GM19035 (cell line): ENCODE data around the gene ANO2.

Experiments used
- ATAC-seq: cut with Tn5 transposase; IDR thresholded peaks from one replicate; pipeline ENCODE4 v1.9.1; 2021; ENCODE audit not compliant: unreplicated experiment

Gene ANO2

DNA sequence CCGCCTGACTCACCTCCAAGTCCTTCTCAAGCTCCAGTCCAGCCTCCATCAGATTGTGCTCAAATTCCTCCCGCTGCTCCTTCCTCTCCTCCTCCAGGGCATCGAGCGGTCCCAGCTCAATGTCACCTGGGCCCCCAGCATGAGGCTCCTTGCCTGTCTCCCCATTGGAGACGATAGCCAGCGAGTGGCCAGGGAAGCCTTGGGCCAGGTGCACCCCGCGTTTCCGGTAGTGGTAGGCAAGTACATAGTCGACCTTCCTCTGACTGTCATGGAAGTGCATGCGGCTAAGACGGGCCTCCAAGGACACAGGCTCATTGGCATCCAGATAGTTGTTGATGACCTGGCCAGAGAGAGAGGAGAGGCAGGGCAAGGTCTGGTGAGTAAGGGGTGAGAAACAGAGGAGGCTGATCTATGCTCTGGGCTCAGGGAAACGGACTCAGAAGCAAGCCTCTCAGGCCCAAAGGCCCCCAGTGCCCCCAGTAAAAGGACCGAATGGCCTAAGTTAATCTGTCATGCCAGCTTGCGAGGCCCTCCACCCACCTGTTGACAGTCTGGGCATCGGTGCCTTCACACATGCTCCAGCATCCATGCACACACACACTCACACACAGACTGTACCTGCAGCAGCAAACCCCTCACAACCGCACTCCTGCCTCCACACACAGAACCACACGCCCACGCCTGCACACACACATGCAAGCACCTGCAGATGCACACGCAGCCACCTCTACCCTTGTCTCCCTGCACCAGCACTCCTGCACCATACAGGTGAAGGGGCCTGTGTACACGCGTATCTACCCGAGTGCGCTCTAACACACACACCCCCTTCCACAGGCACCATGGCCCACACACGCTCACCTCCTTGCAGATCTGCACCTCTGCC, 23.8 kb downstream of the ANO2 start:
- no peak for ATAC-seq

DNA sequence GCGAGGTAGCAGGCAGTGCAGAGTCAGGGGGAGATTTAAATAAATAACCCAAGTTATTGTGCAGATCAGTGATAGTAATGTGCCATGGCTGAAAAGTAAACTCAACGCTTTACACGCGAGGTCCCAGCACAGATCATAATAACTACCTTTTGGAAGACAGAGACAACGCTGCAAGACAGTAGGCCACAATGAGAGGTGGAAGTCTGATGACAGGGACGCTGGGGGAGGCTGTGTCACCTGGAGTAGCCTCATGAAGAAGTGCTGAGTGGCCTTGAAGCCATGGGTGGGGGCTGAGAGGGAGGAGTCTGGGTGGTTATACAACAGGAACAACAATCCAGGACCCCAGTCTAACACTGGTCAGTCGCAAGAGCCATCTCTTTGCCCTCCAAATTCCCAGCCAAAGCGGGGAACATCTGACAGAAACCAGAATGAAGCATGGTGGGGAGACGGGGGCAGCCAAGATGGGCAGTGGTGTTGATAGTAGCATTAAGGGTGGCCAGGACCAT, 28.2 kb downstream of the ANO2 start:
- ATAC-seq = no peak

DNA sequence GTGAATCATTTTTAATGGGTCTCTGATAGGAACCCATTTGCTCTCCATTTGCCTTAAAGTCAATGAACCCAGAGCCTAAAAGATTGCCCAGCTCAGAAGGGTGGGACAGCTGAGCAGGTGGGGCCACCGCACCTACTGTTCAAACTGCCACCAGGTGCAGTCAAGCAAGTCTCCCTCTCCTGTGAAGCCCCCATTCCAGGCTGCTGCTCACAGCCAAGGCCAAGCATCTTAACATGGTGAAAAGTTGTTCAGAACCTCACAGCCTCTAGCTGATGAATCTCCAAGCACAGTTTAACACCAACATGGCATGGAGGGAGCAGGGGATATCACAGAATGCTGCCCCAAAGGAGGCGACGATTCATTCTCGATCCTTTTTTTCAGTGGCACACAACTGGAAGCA, 29.5 kb downstream of the ANO2 start:
- no peak for ATAC-seq

DNA sequence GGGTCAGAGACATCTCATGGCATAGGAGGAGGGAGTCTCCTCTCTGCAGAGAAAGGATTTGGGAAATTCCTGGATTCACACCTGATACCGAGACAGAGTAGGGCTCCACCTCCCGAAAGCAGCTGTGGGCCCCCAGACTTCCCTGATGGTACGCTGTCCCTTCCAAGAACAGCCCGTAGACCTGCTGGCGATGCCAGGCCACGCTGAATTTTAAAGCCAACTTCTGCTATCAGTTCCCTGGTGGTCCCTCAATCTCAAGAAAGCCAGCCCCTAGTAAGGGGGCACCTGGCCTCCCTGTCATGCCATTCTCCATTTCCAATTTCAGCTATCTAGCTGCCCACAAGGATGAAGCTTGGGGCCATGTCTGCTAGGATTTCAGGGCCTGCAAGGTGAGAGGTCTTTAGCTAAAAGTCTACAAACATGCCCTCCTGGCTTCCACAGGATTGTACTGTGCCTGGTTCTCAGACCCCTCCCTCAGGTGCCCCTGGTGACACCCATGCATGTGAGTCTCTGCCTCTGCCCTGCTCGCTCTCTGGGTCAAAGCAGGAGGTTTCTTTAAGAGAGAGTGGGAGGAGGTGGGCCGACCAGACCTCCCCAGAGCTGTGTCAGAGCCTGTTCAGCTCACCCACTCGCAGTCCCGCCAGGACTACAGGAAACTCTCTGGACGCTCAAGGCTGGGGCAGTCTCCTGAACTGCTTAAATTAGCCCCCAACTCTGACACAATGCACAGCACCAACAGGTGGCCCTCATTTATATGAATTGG, 30.5 kb downstream of the ANO2 start:
- no peak for ATAC-seq

- ATAC-seq = no peak
Measured at GRCh38 chr12:5913387-5913786, 31.7 kb downstream of the ANO2 start.

DNA sequence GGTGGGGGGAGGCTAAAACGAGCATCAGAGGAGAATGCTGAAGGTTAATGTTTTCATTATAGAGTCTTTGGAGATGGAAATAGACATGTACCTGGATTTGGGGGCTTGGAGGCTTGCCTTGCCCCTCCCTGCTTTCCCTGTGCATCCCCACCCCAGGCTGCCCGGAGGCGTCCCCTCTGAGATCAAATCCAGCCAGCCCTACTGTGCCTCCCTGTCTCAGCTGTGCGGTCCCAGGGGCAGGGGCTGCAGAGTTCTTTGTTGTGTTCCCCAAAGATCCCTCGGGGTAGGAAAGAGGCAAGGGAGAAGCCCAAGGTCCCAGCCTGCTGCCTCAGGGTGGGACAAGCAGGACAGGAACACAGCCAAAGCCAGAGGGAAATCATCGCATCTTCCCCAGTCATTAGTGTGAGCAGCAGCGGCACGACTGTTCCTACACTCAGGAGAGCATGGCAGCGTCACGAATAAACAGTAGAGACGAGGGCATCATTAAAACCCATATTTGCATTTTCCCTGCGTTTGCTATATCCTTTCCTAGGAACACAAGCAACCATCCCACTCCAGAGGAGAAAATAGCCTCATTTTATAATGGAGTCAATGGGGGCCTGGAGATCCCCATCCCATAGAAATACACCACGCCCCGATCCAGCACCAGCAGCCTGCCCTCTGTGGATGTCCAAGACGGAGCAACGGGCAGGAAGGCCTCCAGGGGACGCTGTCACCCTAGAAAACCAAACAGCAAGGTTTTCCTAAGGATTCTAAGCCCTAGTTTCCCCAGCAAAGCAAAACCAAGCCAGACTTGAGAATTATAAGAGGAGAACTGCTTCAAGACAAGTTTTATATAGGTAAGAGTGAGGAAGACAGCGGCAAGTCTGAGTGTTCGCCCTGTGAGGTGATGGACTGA, 32.4 kb downstream of the ANO2 start:
- no peak for ATAC-seq

- no peak for ATAC-seq
Measured at GRCh38 chr12:5912011-5912410, 33.0 kb downstream of the ANO2 start.

- ATAC-seq = no peak
Measured at GRCh38 chr12:5910790-5911548, 34.1 kb downstream of the ANO2 start.

GRCh38 chr12:5909560-5909959, 35.5 kb downstream of the ANO2 start:
- ATAC-seq = no peak

DNA sequence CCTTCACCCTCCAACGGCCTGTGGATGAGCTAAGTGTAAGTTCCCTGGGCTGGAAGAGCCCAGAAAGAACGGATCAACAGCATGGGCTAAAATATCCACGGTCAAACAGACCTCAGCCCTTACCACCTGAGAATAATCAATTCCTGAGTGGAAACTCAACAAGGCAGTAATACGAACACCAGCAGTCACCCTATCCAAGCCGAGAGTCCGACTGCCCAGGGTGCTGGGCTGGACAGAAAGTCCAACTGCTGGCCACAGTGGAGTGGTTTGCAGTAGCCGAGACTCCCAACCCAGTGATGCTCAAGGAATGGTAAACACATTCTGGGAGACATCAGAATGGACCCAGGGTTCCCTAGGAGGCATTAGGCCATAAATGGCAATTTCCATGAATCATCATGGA, 36.8 kb downstream of the ANO2 start:
- no peak for ATAC-seq

DNA sequence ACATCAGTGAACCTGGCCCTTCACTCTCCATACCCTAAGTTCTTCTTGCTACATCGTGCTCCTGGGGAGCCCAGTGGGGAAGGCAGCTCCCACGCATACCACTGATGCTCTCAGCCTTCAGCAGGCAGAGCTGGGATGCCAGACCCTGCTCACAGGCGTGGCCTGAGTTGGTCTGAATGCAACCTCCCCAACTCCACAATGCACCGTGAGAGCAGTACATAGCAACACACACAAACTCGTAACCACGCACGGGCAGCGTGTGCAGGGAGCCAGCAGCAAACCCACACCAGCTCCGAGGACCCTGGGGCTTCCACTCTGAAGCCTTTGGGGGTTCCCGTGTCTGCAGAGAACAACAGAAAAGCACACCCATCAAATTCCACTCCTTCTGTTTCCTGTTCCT, 37.3 kb downstream of the ANO2 start:
- no peak for ATAC-seq

DNA sequence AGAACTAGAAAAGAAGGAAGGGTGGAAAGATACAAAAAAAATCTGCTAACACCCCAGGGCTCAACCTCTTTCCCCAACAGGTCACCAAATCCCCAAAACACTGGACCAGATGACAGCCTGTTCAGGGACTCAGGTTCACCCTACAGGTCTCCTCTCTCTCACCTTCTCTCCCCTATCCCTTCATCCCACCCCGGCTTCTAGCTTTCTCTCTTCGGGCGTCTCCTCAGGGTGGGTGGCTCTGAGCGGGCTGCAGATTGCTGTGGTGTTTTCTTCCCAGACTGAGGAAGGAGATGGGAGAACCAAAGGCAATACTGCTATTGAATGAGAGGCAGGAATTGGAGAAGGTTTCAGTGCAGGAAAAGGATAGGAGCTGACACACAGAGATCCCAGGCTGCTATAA, 39.3 kb downstream of the ANO2 start:
- ATAC-seq = no peak

- ATAC-seq = no peak
Measured at GRCh38 chr12:5904969-5905368, 40.1 kb downstream of the ANO2 start.

DNA sequence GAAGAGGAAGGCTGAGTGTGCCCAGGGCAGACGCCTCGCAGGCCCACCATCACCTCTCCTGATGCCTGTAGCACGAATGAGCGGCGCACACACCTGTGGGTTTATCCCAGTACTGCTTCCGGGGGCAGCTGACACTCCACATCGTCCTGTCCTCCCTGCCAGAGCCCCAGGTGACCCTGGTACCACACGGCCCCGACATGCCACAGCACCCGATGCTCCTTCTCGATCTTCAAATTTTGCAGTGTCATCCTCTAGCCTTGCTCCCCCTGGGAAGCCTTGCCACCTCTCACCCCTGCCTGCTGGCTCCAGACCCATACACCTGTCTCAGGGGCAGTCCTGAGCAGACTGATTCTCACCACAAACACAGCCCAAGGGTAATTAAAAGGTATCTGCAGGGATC, 40.6 kb downstream of the ANO2 start:
- no peak for ATAC-seq

GRCh38 chr12:5902736-5903135, 42.3 kb downstream of the ANO2 start:
- ATAC-seq = no peak

- ATAC-seq = no peak
Measured at GRCh38 chr12:5901416-5901815, 43.6 kb downstream of the ANO2 start.

GRCh38 chr12:5900533-5901205, 44.4 kb downstream of the ANO2 start:
- ATAC-seq = no peak

DNA sequence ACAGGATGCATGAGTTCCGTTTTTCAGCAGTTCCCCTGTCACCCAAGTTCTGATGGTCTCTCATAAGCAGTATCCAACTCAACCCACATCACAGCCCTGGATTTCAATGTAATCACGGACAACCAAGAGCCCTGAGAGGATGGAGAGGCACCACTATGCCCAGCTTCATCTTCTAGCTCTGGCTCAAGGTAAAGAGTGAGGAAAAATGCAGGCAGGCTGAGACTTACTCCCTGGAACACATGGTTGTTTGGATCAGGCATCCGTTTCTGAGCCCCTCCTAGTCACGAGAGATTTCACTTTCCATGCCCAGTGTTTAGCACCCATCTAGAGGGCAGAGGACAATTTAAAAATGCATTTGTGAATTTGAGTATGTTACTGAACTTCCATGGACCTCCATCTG, 45.0 kb downstream of the ANO2 start:
- no peak for ATAC-seq

DNA sequence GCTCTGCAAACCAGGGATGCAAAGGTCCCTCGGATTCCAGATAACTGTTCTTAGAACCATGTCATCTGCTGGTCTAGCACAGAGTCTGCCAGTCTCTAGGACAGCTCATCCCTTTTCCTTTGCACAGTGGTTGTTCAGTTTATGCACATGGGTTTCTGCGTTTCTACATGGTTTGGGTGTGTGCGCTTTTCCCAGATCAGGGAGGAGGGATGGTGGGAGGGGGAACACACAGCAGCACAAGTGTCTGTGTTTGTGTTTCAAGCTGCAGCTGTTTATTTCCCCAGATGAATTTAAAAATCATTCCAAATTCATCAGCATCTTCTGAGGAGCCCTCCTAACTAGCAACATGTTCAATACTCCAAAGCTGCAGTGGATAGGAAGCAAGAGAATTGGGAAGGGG, 45.4 kb downstream of the ANO2 start:
- ATAC-seq = no peak

- ATAC-seq = no peak
Measured at GRCh38 chr12:5898874-5899273, 46.2 kb downstream of the ANO2 start.
